B cell (primary cell): ENCODE measurements around the gene ARID3C.

Experiments used
- EZH2 ChIP-seq: IDR thresholded peaks from 2 replicates; pipeline ENCODE4 v1.6.1; 2012; ENCODE audit warnings: borderline replicate concordance, low read depth, mild to moderate bottlenecking, moderate library complexity, low read length; ENCODE audit not compliant: insufficient read depth, poor library complexity, severe bottlenecking
- TF ChIP-seq, protein P1 (sequence below): fragments of 200-600 bp; IDR thresholded peaks from one replicate; pipeline ENCODE4 v1.8.0; 2022; ENCODE audit warnings: antibody characterized with exemption, mild to moderate bottlenecking

- TF ChIP-seq, protein P1, sequence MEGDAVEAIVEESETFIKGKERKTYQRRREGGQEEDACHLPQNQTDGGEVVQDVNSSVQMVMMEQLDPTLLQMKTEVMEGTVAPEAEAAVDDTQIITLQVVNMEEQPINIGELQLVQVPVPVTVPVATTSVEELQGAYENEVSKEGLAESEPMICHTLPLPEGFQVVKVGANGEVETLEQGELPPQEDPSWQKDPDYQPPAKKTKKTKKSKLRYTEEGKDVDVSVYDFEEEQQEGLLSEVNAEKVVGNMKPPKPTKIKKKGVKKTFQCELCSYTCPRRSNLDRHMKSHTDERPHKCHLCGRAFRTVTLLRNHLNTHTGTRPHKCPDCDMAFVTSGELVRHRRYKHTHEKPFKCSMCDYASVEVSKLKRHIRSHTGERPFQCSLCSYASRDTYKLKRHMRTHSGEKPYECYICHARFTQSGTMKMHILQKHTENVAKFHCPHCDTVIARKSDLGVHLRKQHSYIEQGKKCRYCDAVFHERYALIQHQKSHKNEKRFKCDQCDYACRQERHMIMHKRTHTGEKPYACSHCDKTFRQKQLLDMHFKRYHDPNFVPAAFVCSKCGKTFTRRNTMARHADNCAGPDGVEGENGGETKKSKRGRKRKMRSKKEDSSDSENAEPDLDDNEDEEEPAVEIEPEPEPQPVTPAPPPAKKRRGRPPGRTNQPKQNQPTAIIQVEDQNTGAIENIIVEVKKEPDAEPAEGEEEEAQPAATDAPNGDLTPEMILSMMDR: no peak
- TF ChIP-seq EZH2: no peak
These were observed 34.7 kb downstream of the ARID3C start for GRCh38 chr9:34594177-34594576.
